GM21367 (cell line): ENCODE results near the gene OFD1.

Experiments used
- ATAC-seq: cut with Tn5 transposase; IDR thresholded peaks from one replicate; pipeline ENCODE4 v1.9.1; 2021; ENCODE audit not compliant: unreplicated experiment

OFD1 gene

DNA sequence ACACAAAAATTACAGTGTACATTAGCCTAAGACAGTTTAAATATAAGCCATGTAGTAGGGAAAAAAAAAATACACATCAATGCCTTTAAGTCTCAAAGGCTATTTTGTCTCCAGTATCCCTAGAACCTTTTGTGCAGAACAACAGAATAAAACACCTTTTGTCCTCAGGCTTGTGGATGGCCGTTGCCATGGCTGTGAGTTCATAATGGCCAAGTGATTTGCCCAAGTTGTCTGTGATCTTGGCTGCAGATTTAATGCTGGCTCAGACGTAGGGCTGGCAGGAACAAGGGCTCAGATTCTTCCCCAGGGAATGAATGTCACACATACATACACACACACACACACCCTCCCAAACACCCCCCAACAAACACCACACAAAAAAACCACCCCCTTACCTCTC is 57.0 kb downstream of the OFD1 start:
- ATAC-seq: no peak

DNA sequence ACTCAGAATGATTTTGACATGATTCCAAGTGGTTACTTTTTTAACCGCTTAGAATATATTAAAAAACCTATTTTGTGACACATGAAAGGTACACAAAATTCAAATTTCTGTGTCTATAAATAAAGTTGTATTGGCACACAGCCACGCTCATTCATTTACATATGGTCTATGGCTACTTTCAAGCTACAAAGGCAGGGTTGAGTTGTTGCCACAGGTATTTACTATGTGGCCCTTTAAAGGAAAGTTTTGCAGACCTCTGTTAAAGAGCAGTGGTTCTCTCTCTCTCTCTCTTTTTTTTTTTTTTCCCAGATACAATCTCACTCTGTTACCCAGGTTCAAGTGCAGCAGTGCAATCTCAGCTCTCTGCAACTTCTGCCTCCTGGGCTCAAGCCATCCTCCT is 59.3 kb downstream of the OFD1 start:
- no peak for ATAC-seq

GRCh38 chrX:13794417-13794816 is 59.9 kb downstream of the OFD1 start:
- no peak for ATAC-seq

- no peak for ATAC-seq
Measured at GRCh38 chrX:13797512-13797911, 63.0 kb downstream of the OFD1 start.

GRCh38 chrX:13798184-13798583 is 63.6 kb downstream of the OFD1 start:
- no peak for ATAC-seq

- ATAC-seq: no peak
Measured at GRCh38 chrX:13803116-13803515, 68.6 kb downstream of the OFD1 start.

DNA sequence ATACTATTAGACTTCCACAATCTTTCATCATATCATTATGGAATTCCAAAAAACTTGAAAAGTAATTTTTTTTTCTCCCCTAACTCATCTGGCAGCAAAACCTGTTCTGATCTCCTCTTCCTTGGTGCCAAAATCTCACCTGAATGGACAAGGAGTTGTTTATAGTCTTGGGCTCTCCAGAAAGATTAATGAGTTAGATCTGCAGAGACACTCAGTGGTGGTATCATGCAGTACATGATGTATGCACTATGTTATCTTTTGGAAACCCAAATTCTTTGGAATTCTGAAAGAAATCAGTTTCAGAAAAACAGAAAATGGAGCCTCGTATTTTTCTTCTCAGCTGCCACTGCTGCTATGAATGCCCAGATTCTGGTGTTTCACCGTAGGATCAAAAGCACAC is 70.7 kb downstream of the OFD1 start:
- no peak for ATAC-seq

DNA sequence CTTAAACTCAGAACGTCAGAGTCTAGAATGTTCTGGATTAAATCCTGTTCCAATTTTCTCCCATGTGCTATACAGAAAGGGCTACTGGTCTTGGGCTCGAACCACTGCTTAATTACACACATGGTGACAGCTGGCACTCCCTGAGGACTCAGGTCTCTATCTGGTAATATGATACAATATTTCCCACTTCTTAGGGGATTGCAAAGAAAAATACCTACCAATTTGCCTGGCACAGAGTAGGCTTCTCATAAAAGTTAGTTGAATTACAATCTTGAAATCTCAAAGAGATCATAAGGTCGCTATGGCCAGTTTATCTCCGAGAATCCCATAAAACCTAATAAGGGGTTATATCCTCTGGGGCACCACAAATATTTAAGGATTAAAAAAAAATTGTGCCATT is 73.7 kb downstream of the OFD1 start:
- ATAC-seq: no peak

DNA sequence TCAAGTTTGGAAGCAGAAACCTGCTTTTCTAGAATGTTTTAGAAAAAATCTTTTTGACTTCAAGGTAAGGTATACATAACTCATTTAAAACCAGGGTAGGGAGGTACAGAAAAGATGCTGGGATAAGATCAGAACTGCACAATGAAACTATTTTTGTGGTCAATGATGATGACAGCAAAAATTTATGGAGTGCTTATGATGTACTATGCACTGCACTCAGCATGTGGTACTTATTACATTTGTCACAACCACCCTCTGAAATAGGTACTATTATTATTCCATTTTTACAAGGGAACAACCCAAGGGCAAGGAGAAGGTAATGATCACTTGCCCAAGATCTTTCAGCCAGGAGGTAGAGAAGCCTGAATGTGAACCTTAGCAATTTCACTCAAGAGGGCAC is 74.3 kb downstream of the OFD1 start:
- no peak for ATAC-seq

DNA sequence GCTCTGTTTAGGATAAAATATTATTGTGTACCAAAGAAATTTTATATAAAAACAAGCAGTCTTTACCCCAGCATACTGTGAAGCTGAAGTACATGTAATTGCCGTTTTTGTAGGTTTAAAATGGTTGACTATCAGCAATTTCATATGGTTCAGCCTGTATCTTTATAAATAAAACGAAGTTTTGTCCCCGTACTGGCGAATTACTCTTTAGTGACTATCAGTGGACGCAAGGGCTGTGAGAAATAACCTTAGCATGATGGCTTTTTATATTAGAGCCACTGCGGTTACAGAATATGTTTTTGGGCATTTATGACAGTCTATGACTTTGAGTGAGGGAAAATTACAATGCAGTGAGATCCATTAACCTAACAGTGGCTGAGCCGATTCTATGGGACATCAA is 81.1 kb downstream of the OFD1 start:
- ATAC-seq: no peak

DNA sequence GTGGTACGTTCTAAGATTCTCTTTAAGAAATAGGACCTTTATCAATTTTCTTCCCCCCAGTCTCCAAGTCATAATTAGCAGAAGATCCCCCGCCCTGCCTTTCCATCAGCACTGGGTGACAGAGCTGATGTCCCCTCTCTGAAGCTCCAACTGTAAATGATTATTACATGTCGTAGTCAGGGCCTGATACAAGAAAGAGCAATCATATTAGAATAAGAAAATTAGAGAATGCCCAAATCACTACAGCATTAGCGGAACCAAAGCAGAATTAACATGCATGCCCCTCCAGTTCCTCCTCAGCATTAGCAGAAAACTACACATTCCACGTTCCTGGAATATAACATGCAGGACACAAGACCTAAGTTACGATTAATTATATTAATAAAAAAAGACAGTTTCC is 81.6 kb downstream of the OFD1 start:
- ATAC-seq: no peak

DNA sequence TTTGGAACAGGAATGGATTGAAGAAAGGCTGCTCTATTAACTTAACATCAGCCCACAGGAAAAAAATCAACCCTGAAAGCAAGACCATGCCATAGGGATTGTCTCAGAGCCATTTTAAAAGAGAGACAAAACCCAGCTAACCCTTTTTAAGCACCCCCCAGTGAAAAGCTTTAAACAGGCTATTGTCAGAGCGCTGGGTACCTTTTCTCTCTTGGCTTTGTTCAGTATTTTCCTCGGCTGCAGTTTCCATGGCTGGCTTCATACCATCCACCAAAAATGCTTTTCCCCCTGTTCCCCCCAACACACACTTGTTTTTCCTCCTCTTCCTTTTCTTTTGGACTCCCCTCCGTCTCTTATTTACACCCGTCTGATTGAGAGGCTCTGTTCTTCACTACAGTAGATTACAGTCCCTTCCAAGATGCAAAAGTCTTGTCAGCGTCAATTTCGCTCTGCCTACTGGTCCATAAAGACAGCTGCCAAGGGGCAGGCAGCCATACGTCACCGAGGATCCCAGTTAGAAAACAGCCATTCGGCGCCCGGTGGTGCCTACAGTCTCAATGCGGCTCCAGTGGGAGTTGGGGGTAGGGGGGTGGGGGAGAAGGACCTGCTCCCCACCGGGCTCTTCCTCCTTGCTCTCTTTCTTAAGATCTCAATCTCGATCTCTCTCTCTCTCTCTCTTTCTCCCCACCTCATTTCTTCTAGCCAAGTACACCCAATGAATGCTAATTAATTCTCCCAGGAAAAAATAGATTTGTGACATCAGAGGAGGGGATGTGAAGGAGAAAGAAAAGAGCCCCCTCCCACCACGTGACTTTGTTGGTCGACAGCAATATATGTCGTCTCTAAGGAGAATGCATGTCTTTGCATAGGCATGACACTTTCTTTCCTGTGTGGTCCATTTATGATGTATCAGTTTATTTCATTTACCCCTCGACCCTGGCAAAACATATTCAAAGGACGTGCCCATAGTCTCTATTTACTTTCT is 82.4 kb downstream of the OFD1 start, which contains the start of gene GPM6B:
GPM6B (minus strand) TSS at position 451 of the 985 bp plus-strand sequence; CDS start at position 262, 189 bp downstream.
- no peak for ATAC-seq
